Fibroblast of lung (primary cell): ENCODE data around the gene TTC1.

Source experiments
- CTCF ChIP-seq, 2 donors: IDR thresholded peaks in 1 of 2; conservative IDR thresholded peaks in 1 of 2; 1 replicate in 1 of 2; 2 replicates in 1 of 2; pipeline ENCODE4 v1.5.1; 2011 to 2012; ENCODE audit warnings: low read length in 2 of 2, control low read depth in 1 of 2, inconsistent platforms in 1 of 2, low read depth in 1 of 2, mild to moderate bottlenecking in 1 of 2
- EZH2 ChIP-seq: IDR thresholded peaks from 2 replicates; pipeline ENCODE4 v1.5.1; 2012; ENCODE audit warnings: low read length, control low read depth, mild to moderate bottlenecking; ENCODE audit errors: missing control alignments

GRCh38 chr5:160081495-160081894 lies 72.6 kb downstream of the TTC1 start:
- TF ChIP-seq EZH2: no peak
- no peak for TF ChIP-seq CTCF (conservative IDR thresholded peaks at IDR 0.05 in 1 of 2, IDR thresholded peaks at IDR 0.05 in 1 of 2; ENCODE audit: low read depth in 1 of 2, low read length in 2 of 2)
